SK-N-SH (cell line): Measurements from ENCODE around the gene DNAH3. TPM values are rescaled to one million over a fixed set of nuclear protein-coding genes. Genes with fewer than 3 reads are reported as not detected.

ENCODE experiments used
- CTCF ChIA-PET: fragments of 300-600, 350-600 bp; formaldehyde crosslinking; extraction: SDS; loops from one replicate; lab custom pipeline; 2021; lab: Yijun Ruan, JAX
- POLR2A ChIA-PET: fragments of 350-600 bp; sonication (Branson Sonifier 250); formaldehyde crosslinking; extraction: SDS; loops from one replicate; lab custom pipeline; 2020; ENCODE audit warnings: antibody characterized with exemption, inconsistent platforms; lab: Yijun Ruan, JAX
- DNase-seq: peaks from one replicate; pipeline ENCODE4 v3.0.0; 2012
- H2AFZ ChIP-seq: fragments of 200-600 bp; sonication (generic); 2 replicates; pipeline ENCODE4 v1.8.1; 2016; ENCODE audit warnings: antibody characterized with exemption, mild to moderate bottlenecking, low read depth
- H3F3A ChIP-seq: fragments of 200-600 bp; sonication (generic); replicated peaks from 2 replicates; pipeline ENCODE3; 2016; ENCODE audit warnings: antibody characterized with exemption, mild to moderate bottlenecking; ENCODE audit not compliant: insufficient read depth
- H3K27ac ChIP-seq, 2 experiments: fragments of 200-500 bp in 1 of 2; fragments of 200-600 bp in 1 of 2; sonication (Bioruptor generic) in 1 of 2; sonication (generic), shearing (Covaris generic) in 1 of 2; 2 replicates each; pipeline versions ENCODE4 v1.5.1 to v1.6.1; 2014 to 2016; ENCODE audit warnings: low read depth in 2 of 2, inconsistent platforms in 1 of 2, low read length in 1 of 2, mild to moderate bottlenecking in 1 of 2, mixed read lengths in 1 of 2
- H3K27me3 ChIP-seq: fragments of 200-600 bp; sonication (generic), shearing (Covaris generic); 2 replicates; pipeline ENCODE4 v1.6.1; 2016; ENCODE audit warnings: mixed run types; ENCODE audit not compliant: insufficient read depth
- H3K36me3 ChIP-seq, 2 experiments: fragments of 200-500 bp in 1 of 2; fragments of 200-600 bp in 1 of 2; sonication (Bioruptor generic) in 1 of 2; sonication (generic) in 1 of 2; replicated peaks in 1 of 2; 2 replicates each; pipeline versions ENCODE3 to v1.5.1; 2014 to 2016; ENCODE audit warnings: low read length in 1 of 2, mild to moderate bottlenecking in 1 of 2; ENCODE audit not compliant: insufficient read depth in 2 of 2, control insufficient read depth in 1 of 2
- H3K4me1 ChIP-seq, 2 experiments: fragments of 200-500 bp in 1 of 2; fragments of 200-600 bp in 1 of 2; sonication (Bioruptor generic) in 1 of 2; sonication (generic), shearing (Covaris generic) in 1 of 2; 2 replicates each; pipeline versions ENCODE4 v1.5.1 to v1.6.1; 2014 to 2016; ENCODE audit warnings: low read depth in 1 of 2, low read length in 1 of 2, mixed run types in 1 of 2; ENCODE audit not compliant: insufficient read depth in 2 of 2, control insufficient read depth in 1 of 2
- H3K4me2 ChIP-seq: fragments of 200-600 bp; sonication (generic), shearing (Covaris generic); 2 replicates; pipeline ENCODE4 v1.6.1; 2017; ENCODE audit warnings: mixed run types
- H3K4me3 ChIP-seq, 2 experiments: fragments of 200-500 bp in 1 of 2; fragments of 200-600 bp in 1 of 2; sonication (Bioruptor generic) in 1 of 2; sonication (generic), shearing (Covaris generic) in 1 of 2; 2 replicates each; pipeline versions ENCODE4 v1.5.1 to v1.8.1; 2014 to 2016; ENCODE audit warnings: low read depth in 2 of 2, inconsistent platforms in 1 of 2, low read length in 1 of 2, mild to moderate bottlenecking in 1 of 2, mixed read lengths in 1 of 2, moderate library complexity in 1 of 2
- H3K79me2 ChIP-seq: fragments of 200-600 bp; sonication (generic); 2 replicates; pipeline ENCODE4 v1.8.1; 2017; ENCODE audit warnings: mild to moderate bottlenecking; ENCODE audit not compliant: insufficient read depth
- H3K9ac ChIP-seq: fragments of 200-600 bp; sonication (generic); 2 replicates; pipeline ENCODE4 v1.6.1; 2017; ENCODE audit warnings: mixed run types
- H3K9me2 ChIP-seq: fragments of 200-600 bp; sonication (generic); 2 replicates; pipeline ENCODE4 v1.6.1; 2017; ENCODE audit warnings: mixed run types
- H3K9me3 ChIP-seq: fragments of 200-600 bp; sonication (generic); 2 replicates; pipeline ENCODE4 v1.6.1; 2017; ENCODE audit warnings: mixed run types, mild to moderate bottlenecking, moderate library complexity
- H4K20me1 ChIP-seq: fragments of 200-600 bp; sonication (generic); 2 replicates; pipeline ENCODE4 v1.6.1; 2017; ENCODE audit warnings: mild to moderate bottlenecking, mixed run types; ENCODE audit not compliant: insufficient read depth
- CTCF ChIP-seq: fragments of 200-600 bp; sonication (generic); IDR thresholded peaks from 2 replicates; pipeline ENCODE4 v1.6.1; 2017; ENCODE audit warnings: antibody characterized with exemption, mild to moderate bottlenecking, moderate library complexity
- ELF1 ChIP-seq: IDR thresholded peaks from 2 replicates; pipeline ENCODE4 v1.4.0; 2012
- EP300 ChIP-seq, 2 experiments: IDR thresholded peaks; 2 replicates each; pipeline versions ENCODE4 v1.4.0 to v1.6.1; 2012; ENCODE audit warnings: borderline replicate concordance in 1 of 2, low read depth in 1 of 2, low read length in 1 of 2
- GABPA ChIP-seq: IDR thresholded peaks from 2 replicates; pipeline ENCODE4 v1.4.0; 2012; ENCODE audit warnings: low read depth, mild to moderate bottlenecking
- GATA2 ChIP-seq: sonication (generic); formaldehyde crosslinking; IDR thresholded peaks from 2 replicates; pipeline ENCODE4 v1.5.0; 2020; ENCODE audit warnings: mild to moderate bottlenecking, missing genetic modification reagents
- MAX ChIP-seq: IDR thresholded peaks from 2 replicates; pipeline ENCODE4 v1.4.0; 2012; ENCODE audit warnings: low read depth
- MEF2A ChIP-seq: IDR thresholded peaks from 2 replicates; pipeline ENCODE4 v1.4.0; 2012; ENCODE audit warnings: low read depth, borderline replicate concordance
- MXI1 ChIP-seq: IDR thresholded peaks from 2 replicates; pipeline ENCODE4 v1.6.1; 2012; ENCODE audit warnings: mild to moderate bottlenecking, low read depth, low read length, improper control_type of control experiment
- NFIC ChIP-seq: IDR thresholded peaks from 2 replicates; pipeline ENCODE4 v1.4.0; 2012; ENCODE audit warnings: borderline replicate concordance
- NRF1 ChIP-seq: IDR thresholded peaks from 2 replicates; pipeline ENCODE4 v1.6.1; 2012; ENCODE audit warnings: low read depth, mild to moderate bottlenecking, low read length
- PBX3 ChIP-seq: IDR thresholded peaks from 2 replicates; pipeline ENCODE4; 2012
- RAD21 ChIP-seq: IDR thresholded peaks from 2 replicates; pipeline ENCODE4 v1.6.1; 2012; ENCODE audit warnings: mild to moderate bottlenecking, low read length
- RFX5 ChIP-seq: IDR thresholded peaks from 2 replicates; pipeline ENCODE4 v1.6.1; 2012; ENCODE audit warnings: mild to moderate bottlenecking, improper control_type of control experiment, low read length
- RXRA ChIP-seq: IDR thresholded peaks from 2 replicates; pipeline ENCODE4 v1.4.0; 2012; ENCODE audit warnings: low read depth, mild to moderate bottlenecking, borderline replicate concordance
- TAF1 ChIP-seq: IDR thresholded peaks from 2 replicates; pipeline ENCODE4 v1.6.1; 2012; ENCODE audit warnings: low read depth, mild to moderate bottlenecking, low read length, moderate library complexity, borderline replicate concordance
- TCF12 ChIP-seq: IDR thresholded peaks from 2 replicates; pipeline ENCODE4 v1.4.0; 2012
- USF2 ChIP-seq: fragments of 150-350 bp; IDR thresholded peaks from 2 replicates; pipeline ENCODE4 v1.6.1; 2017; ENCODE audit warnings: antibody characterized with exemption, low read length, low read depth, borderline replicate concordance
- ZBTB33 ChIP-seq: IDR thresholded peaks from 2 replicates; pipeline ENCODE4 v1.4.0; 2012; ENCODE audit warnings: low read depth, borderline replicate concordance
- WGBS: methylation state at CpG from one replicate; pipeline ENCODE4 v1.1.6; 2017; ENCODE audit warnings: low lambda C conversion rate; 5-methylcytosine and 5-hydroxymethylcytosine counted together
- polyA plus RNA-seq, 3 experiments: library from polyadenylated mRNA; depleted of rRNA; stranded (reverse); fragments of >200 nt; gene quantifications; 2 replicates each; pipeline ENCODE4 v1.2.3, GENCODE V29; 2012

The DNAH3 gene
- polyA plus RNA-seq, 1 of the 3 experiments (the other 2 are of a cell fraction): not detected

GRCh38 chr16:21199607-21200218 lies 49.1 kb upstream of the DNAH3 start:
- TF ChIP-seq RXRA (no peak), RAD21 (no peak), USF2 (no peak), NFIC (no peak), GATA2 (0 out of 2 replicates have a peak, but pooled peaks have one; percentile 29), GABPA (no peak)
- ChIA-PET POLR2A (no interaction called here), CTCF (interaction anchor here (6.8 kb wide), 1 partner anchor 10 kb away, joined by 39 read pairs; no protein-coding TSS in a partner anchor)
- H3F3A ChIP-seq: no peaks in the 10 kb centered on the region
- no peak for DNase-seq
- H3K4me1 ChIP-seq: peaks cover 0 to 5% of the 10 kb centered on the region in 2 experiments; a peak in 2 of 4 replicates
- 28% methylated on average over 4 of the region's 5 CpGs for WGBS
- H3K9me2 ChIP-seq: no peaks in the 10 kb centered on the region; the same call in 1 of the 2 replicates
- H3K4me2 ChIP-seq: no peak overlapping the region
- no peaks in the 10 kb centered on the region for H3K79me2 ChIP-seq
- no peaks in the 10 kb centered on the region for H3K9me3 ChIP-seq
- H3K36me3 ChIP-seq: no peaks in the 10 kb centered on the region
- H2AFZ ChIP-seq: no peak overlapping the region
- no peaks in the 10 kb centered on the region for H4K20me1 ChIP-seq
- no peak overlapping the region for H3K9ac ChIP-seq
- H3K27ac ChIP-seq: no peak overlapping the region
- H3K4me3 ChIP-seq: no peak overlapping the region
- peaks cover 7% of the 10 kb centered on the region; the same call in 1 of the 2 replicates for H3K27me3 ChIP-seq

- Histone ChIP-seq H3K9ac (no peak overlapping the region), H2AFZ (no peak overlapping the region), H3K27me3 (no peaks in the 10 kb centered on the region; the same call in 1 of the 2 replicates), H3K4me2 (no peak overlapping the region), H3K36me3 (no peaks in the 10 kb centered on the region), H3K4me3 (no peak overlapping the region), H3K79me2 (no peaks in the 10 kb centered on the region), H4K20me1 (no peaks in the 10 kb centered on the region), H3F3A (no peaks in the 10 kb centered on the region), H3K9me2 (no peaks in the 10 kb centered on the region), H3K27ac (no peak overlapping the region), H3K4me1 (no peaks in the 10 kb centered on the region; a peak in 1 of 4 replicates), H3K9me3 (no peaks in the 10 kb centered on the region)
- DNase-seq: no peak
- ChIA-PET CTCF (interaction anchor here (0.7 to 1.1 kb wide), 2 partner anchors 9 to 437 kb away, joined by 3 to 4 read pairs; no protein-coding TSS in a partner anchor), POLR2A (no interaction called here)
- 41% methylated on average over 3 of the region's 3 CpGs for WGBS
- TF ChIP-seq CTCF (no peak), RXRA (no peak), MEF2A (no peak), TAF1 (no peak), MAX (no peak), RAD21 (no peak), ELF1 (no peak), MXI1 (no peak), RFX5 (no peak), NRF1 (no peak), EP300 (IDR thresholded peaks at IDR 0.05; ENCODE audit: borderline replicate concordance in 1 of 2, low read depth in 1 of 2, low read length in 1 of 2) (no peak), GATA2 (no peak), PBX3 (no peak), ZBTB33 (no peak), TCF12 (no peak)
These were observed 47.0 kb upstream of the DNAH3 start for GRCh38 chr16:21197621-21198020.
